MG63 (cell line): ENCODE measurements around the gene PGBD2. TPM values are rescaled to one million over a fixed set of nuclear protein-coding genes. Genes with fewer than 3 reads are reported as not detected.
"Not testable (repeated sequence)": the region's sequence is repeated elsewhere in the genome, so short reads cannot be mapped to it uniquely, and the experiment has no call there.

ENCODE experiments used
- DNase-seq: peaks from one replicate; pipeline ENCODE4 v3.0.0-alpha.2; 2020
- H3K27me3 ChIP-seq: fragments of 250-450 bp; sonication (Bioruptor Pico); 2 replicates; pipeline ENCODE4 v1.5.1; 2020; ENCODE audit warnings: mild to moderate bottlenecking, moderate library complexity
- H3K36me3 ChIP-seq: fragments of 250-450 bp; sonication (Bioruptor Pico); 2 replicates; pipeline ENCODE4 v1.5.1; 2020; ENCODE audit warnings: mild to moderate bottlenecking, moderate library complexity
- H3K4me3 ChIP-seq: fragments of 250-450 bp; sonication (Bioruptor Pico); 2 replicates; pipeline ENCODE4 v1.5.1; 2020; ENCODE audit warnings: mild to moderate bottlenecking, moderate library complexity
- H3K9me3 ChIP-seq: fragments of 250-450 bp; sonication (Bioruptor Pico); 2 replicates; pipeline ENCODE4 v1.5.1; 2020; ENCODE audit warnings: mild to moderate bottlenecking, moderate library complexity
- total RNA-seq: library from RNA; depleted of rRNA; stranded (reverse); fragments of >200 nt; shearing (Covaris generic); gene quantifications from 2 replicates; pipeline ENCODE4 v1.2.3, GENCODE V29; 2014; ENCODE audit warnings: low replicate concordance; rRNA removed

Gene PGBD2
- total RNA-seq, 1 experiment from 2014 or later = 7.0 TPM

GRCh38 chr1:248945000-248945423, 39.0 kb downstream of the PGBD2 start:
- not testable (repeated sequence) for H3K27me3 ChIP-seq, H3K4me3 ChIP-seq, H3K9me3 ChIP-seq, DNase-seq, H3K36me3 ChIP-seq

DNA sequence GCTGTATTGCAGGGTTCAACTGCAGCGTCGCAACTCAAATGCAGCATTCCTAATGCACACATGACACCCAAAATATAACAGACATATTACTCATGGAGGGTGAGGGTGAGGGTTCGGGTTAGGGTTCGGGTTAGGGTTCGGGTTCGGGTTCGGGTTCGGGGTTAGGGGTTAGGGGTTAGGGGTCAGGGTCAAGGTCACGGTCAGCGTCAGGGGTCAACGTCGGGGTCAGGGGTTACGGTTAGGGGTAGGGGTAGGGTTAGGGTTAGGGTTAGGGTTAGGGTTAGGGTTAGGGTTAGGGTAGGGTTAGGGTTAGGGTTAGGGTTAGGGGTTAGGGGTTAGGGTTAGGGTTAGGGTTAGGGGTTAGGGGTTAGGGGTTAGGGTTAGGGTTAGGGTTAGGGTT, 39.4 kb downstream of the PGBD2 start:
- not testable (repeated sequence) for H3K36me3 ChIP-seq, H3K9me3 ChIP-seq, H3K4me3 ChIP-seq, H3K27me3 ChIP-seq, DNase-seq

- H3K9me3 ChIP-seq, DNase-seq, H3K27me3 ChIP-seq, H3K36me3 ChIP-seq, H3K4me3 ChIP-seq: not testable (repeated sequence)
These were observed 39.9 kb downstream of the PGBD2 start for GRCh38 chr1:248945856-248946416.

Other genes with a start within 250 kb of the PGBD2 start
- not detected in 2 replicates for gene OR14I1, start 203.5 kb upstream of the PGBD2 start, total RNA-seq
- not detected in 2 replicates for gene LYPD8, start 150.5 kb upstream of the PGBD2 start, total RNA-seq
- gene SH3BP5L, start 80.3 kb upstream of the PGBD2 start, total RNA-seq = 15.8 and 30.0 TPM in 2 replicates
- gene ZNF672, start 68.0 kb upstream of the PGBD2 start, total RNA-seq = 16.4 and 22.2 TPM in 2 replicates
- 14.3 and 14.7 TPM in 2 replicates for gene ZNF692, start 47.1 kb upstream of the PGBD2 start, total RNA-seq